Neural cell (in vitro differentiated cells): ENCODE data around the gene DENND10.

Experiments
- CTCF ChIP-seq: fragments of 450-650 bp; IDR thresholded peaks from 2 replicates; pipeline ENCODE4 v1.5.1; 2014; ENCODE audit warnings: antibody characterized with exemption, mild to moderate bottlenecking, moderate library complexity; ENCODE audit not compliant: poor library complexity, severe bottlenecking
- EP300 ChIP-seq: fragments of 450-650 bp; conservative IDR thresholded peaks from 2 replicates; pipeline ENCODE4 v1.6.1; 2014; ENCODE audit warnings: antibody characterized with exemption, mild to moderate bottlenecking, moderate library complexity; ENCODE audit not compliant: poor library complexity, severe bottlenecking
- EZH2 ChIP-seq: fragments of 200-600, 300-800 bp; shearing (Covaris generic), sonication (generic); IDR thresholded peaks from 2 replicates; pipeline ENCODE4 v1.6.1; 2014; ENCODE audit warnings: antibody characterized with exemption, low read length, borderline replicate concordance, mild to moderate bottlenecking; ENCODE audit not compliant: insufficient read depth, poor library complexity, severe bottlenecking
- POLR2AphosphoS5 ChIP-seq: IDR thresholded peaks from 2 replicates; pipeline ENCODE4 v1.6.1; 2012
- RAD21 ChIP-seq: fragments of 450-650 bp; conservative IDR thresholded peaks from 2 replicates; pipeline ENCODE4 v1.6.1; 2014; ENCODE audit warnings: antibody characterized with exemption, mild to moderate bottlenecking, moderate library complexity
- REST ChIP-seq: IDR thresholded peaks from 2 replicates; pipeline ENCODE4 v1.6.1; 2012; ENCODE audit warnings: borderline replicate concordance
- SMC3 ChIP-seq: fragments of 450-650 bp; conservative IDR thresholded peaks from 2 replicates; pipeline ENCODE4 v1.6.1; 2014; ENCODE audit warnings: antibody characterized with exemption, mild to moderate bottlenecking, moderate library complexity; ENCODE audit not compliant: poor library complexity
- TAF1 ChIP-seq: IDR thresholded peaks from 2 replicates; pipeline ENCODE4 v1.6.1; 2012; ENCODE audit warnings: low read depth

- TF ChIP-seq CTCF (no peak), POLR2AphosphoS5 (no peak), EP300 (no peak), EZH2 (no peak), RAD21 (no peak), SMC3 (no peak), TAF1 (no peak), REST (no peak)
Measured at GRCh38 chr10:119059557-119059956, 44.4 kb upstream of the DENND10 start.
